GM21447 (cell line): ENCODE data around the gene LRRFIP1.
"Not testable (repeated sequence)": the region's sequence is repeated elsewhere in the genome, so short reads cannot be mapped to it uniquely, and the experiment has no call there.

Experiments used
- ATAC-seq: cut with Tn5 transposase; IDR thresholded peaks from one replicate; pipeline ENCODE4 v1.9.1; 2021; ENCODE audit not compliant: unreplicated experiment

The LRRFIP1 gene

GRCh38 chr2:237627441-237628246 is at the start of gene LRRFIP1:
Gene LRRFIP1, plus strand, starts transcription at chr2:237627587. Its CDS starts 58 bp downstream, at chr2:237627645.
- ATAC-seq, result no peak

- ATAC-seq, result no peak
Measured at GRCh38 chr2:237577956-237578870, 49.2 kb upstream of the LRRFIP1 start.

DNA sequence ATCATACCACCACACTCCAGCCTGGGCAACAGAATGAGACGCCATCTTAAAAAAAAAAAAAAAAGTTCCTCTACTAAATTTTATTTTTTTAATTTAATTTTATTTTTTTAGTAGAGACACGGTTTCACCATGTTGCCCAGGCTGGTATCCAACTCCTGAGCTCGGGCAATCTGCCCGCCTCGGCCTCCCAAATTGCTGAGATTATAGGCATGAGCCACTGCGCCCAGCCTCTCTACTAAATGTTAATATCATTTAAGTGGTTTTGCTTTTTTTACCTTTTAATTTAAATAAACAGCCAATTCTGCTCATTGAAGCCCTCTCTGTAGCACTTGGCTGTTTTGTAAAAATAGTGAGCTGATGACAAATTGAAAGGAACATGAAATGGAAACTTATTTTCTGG is 46.1 kb upstream of the LRRFIP1 start:
- ATAC-seq, result no peak

GRCh38 chr2:237581751-237582746 is 45.3 kb upstream of the LRRFIP1 start:
- peak; percentile 61 for ATAC-seq

GRCh38 chr2:237583385-237584295 is 43.7 kb upstream of the LRRFIP1 start:
- no peak for ATAC-seq

DNA sequence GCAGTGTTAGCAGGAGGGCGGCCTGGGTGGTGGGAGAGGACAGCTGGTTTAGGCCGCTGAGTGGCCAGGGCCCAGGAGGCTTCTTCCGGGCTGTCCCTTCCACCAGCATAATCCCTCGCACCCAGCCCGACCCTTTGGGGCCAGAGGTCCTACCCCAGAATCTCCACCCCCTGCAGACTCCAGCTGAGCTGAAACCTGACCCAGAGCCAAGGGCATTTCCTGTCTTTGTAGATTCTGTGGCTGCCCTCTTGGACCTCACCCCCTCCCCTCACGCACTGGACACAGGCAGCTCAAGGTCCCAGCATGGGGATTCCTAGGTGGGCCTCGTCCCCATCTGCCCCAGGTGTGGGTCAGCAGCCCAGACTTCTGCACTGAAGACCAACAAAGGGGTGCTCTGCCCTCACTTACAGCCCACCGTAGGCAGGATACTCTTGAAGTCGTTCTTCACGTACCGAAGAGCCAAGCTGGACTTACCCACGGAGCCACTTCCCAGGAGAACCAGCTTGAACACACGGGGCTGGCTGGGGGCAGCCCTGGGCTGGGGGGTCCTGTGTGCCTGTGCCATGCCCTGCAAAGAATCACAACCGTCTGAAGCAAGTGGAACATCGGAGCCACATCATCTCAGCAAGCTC is 41.7 kb upstream of the LRRFIP1 start:
- no peak for ATAC-seq

- no peak for ATAC-seq
Measured at GRCh38 chr2:237588044-237588696, 39.2 kb upstream of the LRRFIP1 start.

DNA sequence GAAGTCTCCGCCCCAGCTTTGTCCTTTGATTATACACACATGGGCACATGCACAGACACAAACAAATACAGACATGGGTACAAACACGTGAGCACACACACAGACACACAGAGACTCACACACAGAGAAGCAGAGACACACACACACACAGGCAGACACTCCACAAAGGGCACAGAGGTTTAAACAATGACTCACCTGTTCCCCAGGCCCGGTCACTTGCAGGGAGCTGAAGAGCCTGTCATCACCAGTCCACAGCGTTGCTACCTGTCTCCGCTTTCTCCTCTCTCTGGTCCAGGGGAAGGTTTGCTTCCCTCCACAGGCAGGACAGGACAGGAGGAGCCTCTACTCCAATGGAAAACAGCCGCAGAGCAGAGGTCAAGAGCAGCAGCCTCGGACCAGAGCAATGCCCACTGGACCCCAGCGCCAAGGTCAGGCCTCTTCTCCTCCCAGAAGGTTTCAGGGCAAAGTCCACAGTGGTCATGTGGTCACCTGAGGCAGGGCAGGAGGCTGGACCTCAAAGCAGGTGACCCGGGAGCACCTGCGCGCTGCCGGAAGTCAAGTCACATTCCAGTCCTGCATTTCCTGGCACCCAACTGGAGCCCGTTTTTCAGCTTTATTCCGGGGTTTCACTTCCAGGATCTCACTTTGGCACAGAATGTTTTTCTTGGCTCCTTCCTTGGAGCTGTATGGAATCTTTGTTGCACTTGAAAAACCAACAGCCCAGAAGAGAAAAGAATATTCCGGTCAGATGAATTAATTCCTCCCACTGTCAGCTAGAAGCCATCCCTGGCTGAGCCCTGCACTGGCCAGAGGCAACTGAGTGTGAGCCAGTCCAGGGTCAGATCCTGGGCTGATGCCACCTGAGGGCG is 36.9 kb upstream of the LRRFIP1 start, which contains the start of gene RAB17:
RAB17 (minus strand) TSS at position 463 of the 869 bp plus-strand sequence. CDS start 4,580 bp downstream, outside the sequence.
- ATAC-seq, result no peak

DNA sequence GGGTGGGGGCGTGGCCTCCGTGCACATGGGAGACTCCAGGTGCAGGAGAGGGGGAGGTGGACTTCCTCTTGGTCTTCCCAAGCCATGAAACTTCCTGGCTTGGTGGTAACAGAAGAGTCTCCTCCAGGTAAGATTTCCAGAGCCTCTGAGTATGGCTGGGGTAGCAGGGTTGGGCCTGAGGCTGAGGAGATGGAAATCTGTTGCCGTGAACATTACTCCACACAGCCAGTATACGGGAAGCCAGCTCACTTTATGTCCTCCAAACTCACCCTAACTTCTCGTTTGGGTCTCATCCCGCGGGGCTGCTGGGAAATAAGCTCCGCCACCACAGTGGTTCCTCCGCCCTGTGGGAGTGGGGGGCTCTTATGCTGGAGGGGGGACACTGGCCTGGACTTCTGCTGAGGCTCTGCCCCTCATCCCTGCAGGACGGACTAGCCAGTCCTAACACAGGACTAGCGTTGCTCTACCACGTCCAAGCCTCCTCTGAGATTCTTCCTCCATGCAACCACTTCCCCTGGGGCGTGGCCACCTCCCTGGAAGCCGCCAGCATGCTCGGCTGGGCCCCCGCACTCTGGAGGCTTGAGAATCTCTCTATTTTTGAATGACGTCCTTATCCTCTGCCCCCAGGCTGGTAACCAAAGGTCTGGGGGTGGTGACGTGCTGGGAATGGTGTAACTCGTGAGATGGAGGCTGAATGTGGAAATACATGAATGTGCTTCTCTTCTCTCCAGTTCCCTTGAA is 36.1 kb upstream of the LRRFIP1 start:
- no peak for ATAC-seq

- ATAC-seq, result no peak
Measured at GRCh38 chr2:237592425-237592980, 34.9 kb upstream of the LRRFIP1 start.

DNA sequence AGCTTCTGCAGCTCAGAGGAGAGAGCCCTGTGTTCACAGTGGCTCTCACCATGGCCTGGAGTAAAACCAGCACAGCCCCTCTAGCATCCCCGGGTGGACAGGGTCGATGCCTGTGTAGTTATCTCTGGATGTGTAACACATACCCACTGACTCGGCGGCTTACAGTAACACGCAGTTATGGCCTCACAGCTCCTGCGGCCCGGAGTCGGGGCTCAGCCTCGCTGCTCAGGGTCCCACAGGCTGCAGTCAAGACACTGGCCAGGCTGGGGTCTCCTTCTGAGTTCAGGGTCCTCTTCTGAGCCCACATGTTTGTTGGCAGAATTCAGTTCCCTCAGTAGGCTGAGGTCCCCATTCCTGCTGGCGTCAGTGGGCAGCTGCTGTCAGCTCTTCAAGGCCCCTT is 34.4 kb upstream of the LRRFIP1 start:
- no peak for ATAC-seq

GRCh38 chr2:237593596-237594320 is 33.6 kb upstream of the LRRFIP1 start:
- no peak for ATAC-seq

- ATAC-seq, result no peak
Measured at GRCh38 chr2:237594514-237594871, 32.9 kb upstream of the LRRFIP1 start.

DNA sequence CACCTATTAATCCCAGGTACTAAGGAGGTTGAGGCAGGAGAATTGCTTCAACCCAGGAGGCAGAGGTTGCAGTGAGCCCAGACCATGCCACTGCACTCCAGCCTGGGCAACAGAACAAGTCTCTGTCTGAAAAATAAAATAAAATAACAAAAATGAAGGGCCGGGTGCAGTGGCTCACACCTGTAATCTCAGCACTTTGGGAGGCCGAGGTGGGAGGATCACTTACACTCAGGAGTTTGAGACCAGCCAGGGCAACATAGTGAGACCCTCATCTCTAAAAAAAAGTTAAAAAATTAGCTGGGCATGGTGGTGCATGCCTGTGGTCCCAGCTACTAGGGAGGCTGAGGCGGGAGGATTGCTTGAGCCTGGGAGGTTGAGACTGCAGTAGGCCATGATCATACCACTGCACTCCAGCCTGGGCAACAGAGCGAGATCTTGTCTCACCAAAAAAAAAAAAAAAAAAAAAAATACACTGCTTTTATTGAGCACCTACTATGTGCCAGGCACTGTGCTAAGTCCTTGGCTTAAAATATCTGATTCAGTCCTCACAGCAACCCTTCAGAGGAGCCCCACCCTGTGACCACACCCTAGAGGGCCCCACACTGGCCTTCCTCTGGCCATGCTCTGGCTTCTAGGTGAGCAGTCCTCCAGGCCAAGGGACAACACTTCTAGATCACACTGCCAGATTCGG is 31.4 kb upstream of the LRRFIP1 start:
- ATAC-seq, result not testable (repeated sequence)

- ATAC-seq, result no peak
Measured at GRCh38 chr2:237596520-237597195, 30.7 kb upstream of the LRRFIP1 start.
